ENCODE data around the gene MRPS34.

DNA sequence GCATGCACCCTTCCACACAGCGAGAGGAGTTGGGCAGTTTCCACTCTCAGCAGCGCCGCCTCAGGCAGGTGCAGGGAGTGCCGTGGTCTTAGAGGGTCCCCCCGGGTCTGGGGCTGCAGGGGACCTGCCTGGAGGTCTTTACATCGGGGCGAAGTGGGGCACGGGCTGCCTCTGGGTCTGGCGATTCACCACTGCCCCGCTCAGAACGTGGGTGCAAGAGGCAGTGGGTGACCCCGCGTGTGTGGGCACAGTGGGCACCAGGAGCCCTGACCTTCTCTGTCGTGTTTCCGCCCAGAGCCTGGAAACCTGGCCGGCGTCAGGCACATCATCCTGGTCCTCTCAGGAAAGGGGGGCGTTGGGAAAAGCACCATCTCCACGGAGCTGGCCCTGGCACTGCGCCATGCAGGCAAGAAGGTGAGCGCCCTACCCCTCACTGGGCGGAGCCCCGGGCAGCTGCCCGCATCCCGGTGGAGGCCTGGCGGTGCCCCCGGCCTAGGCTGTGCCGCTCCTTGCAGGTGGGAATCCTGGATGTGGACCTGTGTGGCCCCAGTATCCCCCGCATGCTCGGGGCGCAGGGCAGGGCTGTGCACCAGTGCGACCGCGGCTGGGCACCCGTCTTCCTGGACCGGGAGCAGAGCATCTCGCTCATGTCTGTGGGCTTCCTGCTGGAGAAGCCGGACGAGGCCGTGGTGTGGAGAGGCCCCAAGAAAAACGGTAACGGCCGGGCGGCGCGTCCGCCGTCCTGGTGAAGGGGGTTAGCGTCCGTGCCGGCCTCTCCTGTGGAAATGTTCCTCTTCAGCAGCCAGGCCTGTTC, 13.5 kb upstream of the MRPS34 start:
- TF ChIP-seq EZH2 (IDR thresholded peaks at IDR 0.05; ENCODE audit: borderline replicate concordance, low read depth, low read length, severe bottlenecking), result no peak
- TF ChIP-seq, protein P1, sequence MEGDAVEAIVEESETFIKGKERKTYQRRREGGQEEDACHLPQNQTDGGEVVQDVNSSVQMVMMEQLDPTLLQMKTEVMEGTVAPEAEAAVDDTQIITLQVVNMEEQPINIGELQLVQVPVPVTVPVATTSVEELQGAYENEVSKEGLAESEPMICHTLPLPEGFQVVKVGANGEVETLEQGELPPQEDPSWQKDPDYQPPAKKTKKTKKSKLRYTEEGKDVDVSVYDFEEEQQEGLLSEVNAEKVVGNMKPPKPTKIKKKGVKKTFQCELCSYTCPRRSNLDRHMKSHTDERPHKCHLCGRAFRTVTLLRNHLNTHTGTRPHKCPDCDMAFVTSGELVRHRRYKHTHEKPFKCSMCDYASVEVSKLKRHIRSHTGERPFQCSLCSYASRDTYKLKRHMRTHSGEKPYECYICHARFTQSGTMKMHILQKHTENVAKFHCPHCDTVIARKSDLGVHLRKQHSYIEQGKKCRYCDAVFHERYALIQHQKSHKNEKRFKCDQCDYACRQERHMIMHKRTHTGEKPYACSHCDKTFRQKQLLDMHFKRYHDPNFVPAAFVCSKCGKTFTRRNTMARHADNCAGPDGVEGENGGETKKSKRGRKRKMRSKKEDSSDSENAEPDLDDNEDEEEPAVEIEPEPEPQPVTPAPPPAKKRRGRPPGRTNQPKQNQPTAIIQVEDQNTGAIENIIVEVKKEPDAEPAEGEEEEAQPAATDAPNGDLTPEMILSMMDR (IDR thresholded peaks at IDR 0.05; ENCODE audit: borderline replicate concordance, extremely low read depth, low read length, poor library complexity, severe bottlenecking), result peak; percentile 10
